OCI-LY7 (cell line): Measurements from ENCODE around the gene RIN1. TPM values are rescaled to one million over a fixed set of nuclear protein-coding genes. Genes with fewer than 3 reads are reported as not detected.

ENCODE experiments used
- BruUV-seq: library from RNA; stranded (reverse); fragments of 400-500 nt; replicated peaks from 2 replicates; lab custom pipeline; 2021; lab: Mats Ljungman, UMichigan
- CTCF ChIA-PET: fragments of 300-600 bp; sonication (Branson Sonifier 250); formaldehyde crosslinking; loops from one replicate; lab custom pipeline; 2022; ENCODE audit warnings: antibody characterized with exemption; ENCODE audit not compliant: unreplicated experiment; lab: Charles Lee
- POLR2A ChIA-PET: fragments of 300-600 bp; sonication (Branson Sonifier 250); formaldehyde crosslinking; loops from one replicate; lab custom pipeline; 2022; ENCODE audit warnings: antibody characterized with exemption; lab: Charles Lee
- DNase-seq: peaks from one replicate; pipeline ENCODE4 v3.0.0-alpha.2; 2015; ENCODE audit warnings: low spot score
- H2AFZ ChIP-seq: fragments of 200-600 bp; sonication (generic), shearing (Covaris generic); 2 replicates; pipeline ENCODE4 v1.6.1; 2014; ENCODE audit warnings: mild to moderate bottlenecking, antibody characterized with exemption, low read length, moderate library complexity
- H3K27ac ChIP-seq: fragments of 200-600 bp; sonication (generic); 2 replicates; pipeline ENCODE4 v1.5.1; 2014; ENCODE audit warnings: mixed run types, low read depth, mild to moderate bottlenecking, moderate library complexity, low read length, inconsistent platforms; ENCODE audit not compliant: poor library complexity, severe bottlenecking
- H3K36me3 ChIP-seq: fragments of 200-600 bp; sonication (generic); 2 replicates; pipeline ENCODE4 v1.6.1; 2014; ENCODE audit warnings: mild to moderate bottlenecking, antibody characterized with exemption, low read length, moderate library complexity, mixed read lengths; ENCODE audit not compliant: insufficient read depth
- H3K4me1 ChIP-seq: fragments of 200-600 bp; sonication (generic); 2 replicates; pipeline ENCODE4 v1.5.1; 2014; ENCODE audit warnings: mild to moderate bottlenecking, low read length; ENCODE audit not compliant: insufficient read depth, poor library complexity, severe bottlenecking
- H3K4me2 ChIP-seq: fragments of 200-600 bp; sonication (generic); 2 replicates; pipeline ENCODE4 v1.6.1; 2014; ENCODE audit warnings: mild to moderate bottlenecking, low read length
- H3K4me3 ChIP-seq: fragments of 200-600 bp; sonication (generic); 2 replicates; pipeline ENCODE4 v1.5.1; 2014; ENCODE audit warnings: mild to moderate bottlenecking, low read depth, low read length; ENCODE audit not compliant: poor library complexity, severe bottlenecking
- H3K79me2 ChIP-seq: fragments of 200-600 bp; sonication (generic); 2 replicates; pipeline ENCODE4 v1.6.1; 2016; ENCODE audit warnings: low read depth, mild to moderate bottlenecking, low read length, moderate library complexity, mixed read lengths; ENCODE audit not compliant: insufficient read depth
- H3K9me2 ChIP-seq: fragments of 200-600 bp; sonication (generic); 2 replicates; pipeline ENCODE4 v1.6.1; 2016; ENCODE audit warnings: mild to moderate bottlenecking, low read length, mixed read lengths; ENCODE audit not compliant: insufficient read depth
- H3K9me3 ChIP-seq: fragments of 200-600 bp; sonication (generic); 2 replicates; pipeline ENCODE4 v1.6.1; 2014; ENCODE audit warnings: mild to moderate bottlenecking, mixed run types, low read length, mixed read lengths
- H4K20me1 ChIP-seq: fragments of 200-600 bp; sonication (generic); 2 replicates; pipeline ENCODE4 v1.6.1; 2014; ENCODE audit warnings: mild to moderate bottlenecking, antibody characterized with exemption, low read length, moderate library complexity, mixed read lengths; ENCODE audit not compliant: insufficient read depth
- CTCF ChIP-seq: fragments of 200-600 bp; sonication (generic); conservative IDR thresholded peaks from 2 replicates; pipeline ENCODE4 v1.5.1; 2014; ENCODE audit warnings: mild to moderate bottlenecking, antibody characterized with exemption, low read length, moderate library complexity, mixed read lengths
- EZH2phosphoT487 ChIP-seq: fragments of 200-600 bp; sonication (generic); IDR thresholded peaks from 2 replicates; pipeline ENCODE4 v1.6.1; 2018; ENCODE audit warnings: low read depth, borderline replicate concordance, mild to moderate bottlenecking, mixed run types, antibody characterized with exemption, low read length, moderate library complexity, mixed read lengths
- intact Hi-C: fragments of 100-400 bp; cut with micrococcal nuclease; formaldehyde crosslinking; loops from one replicate; pipeline ENCODE4 v1.10.0; 2022; ENCODE audit not compliant: unreplicated experiment
- total RNA-seq, 2 experiments: library from RNA; depleted of rRNA in 1 of 2; stranded (reverse); fragments of >200 nt in 1 of 2; shearing (Covaris generic) in 1 of 2; gene quantifications; 2 replicates each; pipeline ENCODE4 v1.2.3, GENCODE V29; 2014 to 2022

RIN1 gene
- total RNA-seq, 2 experiments from 2014 or later, result 1.6 to 2.9 TPM

DNA sequence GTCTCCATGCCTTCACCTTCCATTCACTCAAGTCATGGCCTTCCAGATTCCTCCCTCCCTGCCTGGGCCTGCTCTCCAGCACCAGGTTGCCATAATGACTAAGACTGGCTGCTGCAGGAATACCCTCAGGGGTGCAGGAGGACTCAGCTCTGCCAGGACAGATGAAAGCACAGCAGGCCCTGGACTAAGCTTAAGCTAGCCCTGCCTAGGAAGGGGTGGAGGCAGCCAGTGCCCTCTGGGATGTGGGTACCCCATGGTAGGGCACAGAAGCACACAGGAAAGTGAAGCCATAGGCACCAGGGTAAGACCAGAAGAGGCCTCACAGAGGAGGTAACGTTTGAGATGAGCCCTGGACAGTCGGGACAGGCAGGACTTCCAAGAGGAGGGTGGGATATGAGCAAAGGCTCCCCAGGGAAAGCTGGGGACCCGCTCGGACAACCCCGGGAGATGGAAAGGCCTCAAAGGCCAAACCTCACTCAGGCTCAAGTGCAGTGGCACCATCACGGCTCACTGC lies 3.0 kb upstream of the RIN1 start:
- peaks cover 10% of the 10 kb centered on the region for H3K79me2 ChIP-seq
- H2AFZ ChIP-seq, result no peak overlapping the region
- H3K9me3 ChIP-seq, result no peaks in the 10 kb centered on the region
- no peak overlapping the region for H3K27ac ChIP-seq
- intact Hi-C loops, result no loop called here
- H3K4me2 ChIP-seq, result no peak overlapping the region
- ChIA-PET POLR2A (no interaction called here), CTCF (interaction anchor here (0.5 kb wide), 1 partner anchor 82 kb away, joined by 3 read pairs; the partner anchor contains the start of gene NPAS4)
- DNase-seq, result no peak
- BruUV-seq, result no TSS peak
- peaks cover 1% of the 10 kb centered on the region; the same call in 1 of the 2 replicates for H4K20me1 ChIP-seq
- TF ChIP-seq CTCF (no peak), EZH2phosphoT487 (no peak)
- peaks cover 51% of the 10 kb centered on the region for H3K36me3 ChIP-seq
- H3K4me1 ChIP-seq, result peaks cover 23% of the 10 kb centered on the region
- H3K4me3 ChIP-seq, result no peak overlapping the region
- H3K9me2 ChIP-seq, result no peaks in the 10 kb centered on the region

DNA sequence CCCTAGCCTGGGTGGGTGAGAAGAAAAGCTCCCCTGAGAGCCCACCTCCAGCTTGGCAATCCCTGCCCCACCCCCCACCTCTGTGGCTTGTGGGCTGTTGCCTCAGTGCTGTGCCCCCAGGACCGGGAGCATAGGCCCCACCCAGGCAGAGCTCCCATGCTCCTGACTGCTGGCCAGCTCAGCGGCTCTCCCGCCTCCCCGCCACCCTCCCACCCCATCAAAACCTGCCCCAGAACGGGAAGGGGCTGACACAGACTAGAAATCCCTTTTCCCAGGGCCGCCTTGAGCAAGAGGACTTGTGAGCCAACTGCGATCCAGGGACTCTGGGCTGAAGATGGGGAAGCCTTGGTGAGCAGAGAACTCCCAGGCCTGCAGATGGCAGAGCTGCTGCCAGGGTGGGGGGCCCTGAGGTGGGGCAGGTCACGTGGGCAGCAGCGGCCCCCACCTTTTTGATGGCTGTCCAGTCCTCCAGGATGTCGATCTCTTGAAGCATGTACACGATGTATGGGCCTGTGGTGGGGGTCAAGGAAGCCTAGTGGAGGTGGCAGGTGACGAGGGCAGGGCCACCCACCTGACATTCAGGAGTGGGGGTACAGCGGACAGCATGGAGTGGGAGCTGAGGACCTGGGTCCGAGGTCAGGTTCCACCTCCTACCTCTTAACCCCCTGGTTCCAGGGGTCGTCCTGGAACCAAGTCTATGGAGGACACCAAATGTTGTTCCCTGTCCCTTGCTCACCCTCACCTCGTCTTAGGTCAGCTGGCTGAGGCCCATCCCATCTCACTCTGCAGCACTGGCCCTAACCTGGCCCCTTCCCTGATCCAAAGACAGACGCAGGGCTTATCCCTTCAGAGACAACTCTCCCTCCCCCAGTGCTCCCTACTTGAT lies 2.3 kb upstream of the RIN1 start:
- no peak overlapping the region for H3K27ac ChIP-seq
- no peak overlapping the region for H2AFZ ChIP-seq
- no peak for DNase-seq
- intact Hi-C loops, result no loop called here
- no peak overlapping the region for H3K4me3 ChIP-seq
- H3K79me2 ChIP-seq, result peaks cover 3% of the 10 kb centered on the region; the same call in 1 of the 2 replicates
- ChIA-PET POLR2A (no interaction called here), CTCF (interaction anchor here (0.5 kb wide), 1 partner anchor 83 kb away, joined by 3 read pairs; the partner anchor contains the start of gene NPAS4)
- H4K20me1 ChIP-seq, result no peaks in the 10 kb centered on the region
- no peaks in the 10 kb centered on the region for H3K9me2 ChIP-seq
- peaks cover 51% of the 10 kb centered on the region for H3K36me3 ChIP-seq
- no peak for TF ChIP-seq EZH2phosphoT487
- TF ChIP-seq CTCF, result no peak
- H3K9me3 ChIP-seq, result no peaks in the 10 kb centered on the region
- no peak overlapping the region for H3K4me2 ChIP-seq
- H3K4me1 ChIP-seq, result peaks cover 16% of the 10 kb centered on the region
- no TSS peak for BruUV-seq
